Astrocyte (in vitro differentiated cells and primary cell): Measurements from ENCODE around the gene GOLGA5. TPM values are rescaled to one million over a fixed set of nuclear protein-coding genes. Genes with fewer than 3 reads are reported as not detected.

ENCODE experiments used
- DNase-seq: peaks from one replicate; pipeline ENCODE4 v3.0.0-alpha.2; 2010; ENCODE audit warnings: low read depth
- FAIRE-seq: peaks from 2 replicates; lab custom pipeline; 2011; peaks lifted over from hg19 to GRCh38; lab: Jason Lieb, UNC
- H2AFZ ChIP-seq: 2 replicates; pipeline ENCODE4 v1.6.0; 2012; ENCODE audit warnings: low read depth, low read length, inconsistent platforms
- H3K27ac ChIP-seq: 2 replicates; pipeline ENCODE4 v1.5.1; 2011; ENCODE audit warnings: low read depth, low read length, inconsistent platforms
- H3K27me3 ChIP-seq: 2 replicates; pipeline ENCODE4 v1.6.0; 2011; ENCODE audit warnings: low read length, inconsistent platforms; ENCODE audit not compliant: insufficient read depth
- H3K36me3 ChIP-seq: 2 replicates; pipeline ENCODE4 v1.5.1; 2011; ENCODE audit warnings: low read length, inconsistent platforms; ENCODE audit not compliant: insufficient read depth
- H3K4me1 ChIP-seq: 2 replicates; pipeline ENCODE4 v1.5.1; 2011; ENCODE audit warnings: low read length, inconsistent platforms; ENCODE audit not compliant: insufficient read depth
- H3K4me2 ChIP-seq: 2 replicates; pipeline ENCODE4 v1.6.0; 2012; ENCODE audit warnings: low read length, inconsistent platforms
- H3K4me3 ChIP-seq: 2 replicates; pipeline ENCODE4 v1.5.1; 2011; ENCODE audit warnings: low read depth, mild to moderate bottlenecking, low read length, inconsistent platforms; ENCODE audit not compliant: insufficient read depth
- H3K79me2 ChIP-seq: 2 replicates; pipeline ENCODE4 v1.6.0; 2012; ENCODE audit warnings: mild to moderate bottlenecking, low read length, inconsistent platforms; ENCODE audit not compliant: insufficient read depth
- H3K9ac ChIP-seq: 2 replicates; pipeline ENCODE4 v1.6.0; 2012; ENCODE audit warnings: mild to moderate bottlenecking, low read length, inconsistent platforms
- H3K9me3 ChIP-seq: 2 replicates; pipeline ENCODE4 v1.5.1; 2012; ENCODE audit warnings: low read depth, mild to moderate bottlenecking, low read length, inconsistent platforms; ENCODE audit not compliant: insufficient read depth
- H4K20me1 ChIP-seq: 2 replicates; pipeline ENCODE4 v1.6.0; 2012; ENCODE audit warnings: low read length, inconsistent platforms; ENCODE audit not compliant: insufficient read depth
- H3K27ac Mint-ChIP-seq: one replicate; pipeline ENCODE4 v1.8.0; 2021; ENCODE audit warnings: mild to moderate bottlenecking, mixed read lengths; ENCODE audit not compliant: unreplicated experiment
- H3K27me3 Mint-ChIP-seq: one replicate; pipeline ENCODE4 v1.8.0; 2021; ENCODE audit warnings: low read depth, mixed read lengths; ENCODE audit not compliant: unreplicated experiment
- H3K36me3 Mint-ChIP-seq: one replicate; pipeline ENCODE4 v1.8.0; 2021; ENCODE audit warnings: low read depth, mixed read lengths; ENCODE audit not compliant: unreplicated experiment
- H3K4me1 Mint-ChIP-seq: one replicate; pipeline ENCODE4 v1.8.0; 2021; ENCODE audit warnings: low read depth, mixed read lengths; ENCODE audit not compliant: unreplicated experiment
- H3K4me3 Mint-ChIP-seq: one replicate; pipeline ENCODE4 v1.8.0; 2021; ENCODE audit warnings: mild to moderate bottlenecking, moderate library complexity, mixed read lengths; ENCODE audit not compliant: unreplicated experiment
- H3K9me3 Mint-ChIP-seq: one replicate; pipeline ENCODE4 v1.8.0; 2021; ENCODE audit warnings: mild to moderate bottlenecking, mixed read lengths; ENCODE audit not compliant: unreplicated experiment
- CTCF ChIP-seq: IDR thresholded peaks from 2 replicates; pipeline ENCODE4 v1.5.1; 2011; ENCODE audit warnings: low read depth, mild to moderate bottlenecking, inconsistent platforms, low read length, moderate library complexity; ENCODE audit not compliant: insufficient read depth
- EZH2 ChIP-seq: IDR thresholded peaks from 2 replicates; pipeline ENCODE4 v1.6.1; 2012; ENCODE audit warnings: mild to moderate bottlenecking, low read length, inconsistent platforms; ENCODE audit not compliant: insufficient read depth
- total RNA-seq: library from RNA; stranded (reverse); gene quantifications from 2 replicates; pipeline ENCODE4 v1.2.1, GENCODE V29; 2021

GOLGA5 gene
- total RNA-seq, 1 donor from 2014 or later: 43.1 TPM

- peaks cover 4% of the 10 kb centered on the region for H3K4me1 Mint-ChIP-seq
- Histone ChIP-seq H3K79me2 (no peaks in the 10 kb centered on the region), H2AFZ (no peak overlapping the region), H3K4me3 (no peak overlapping the region), H3K27ac (no peak overlapping the region), H3K9ac (no peak overlapping the region), H4K20me1 (peaks cover 15% of the 10 kb centered on the region), H3K4me2 (no peak overlapping the region), H3K9me3 (no peaks in the 10 kb centered on the region), H3K36me3 (peaks cover 63% of the 10 kb centered on the region), H3K4me1 (no peaks in the 10 kb centered on the region), H3K27me3 (no peaks in the 10 kb centered on the region)
- no peak for TF ChIP-seq CTCF
- TF ChIP-seq EZH2: no peak
- FAIRE-seq (no peak), DNase-seq (no peak)
- H3K27me3 Mint-ChIP-seq: no peaks in the 10 kb centered on the region
- no peaks in the 10 kb centered on the region for H3K9me3 Mint-ChIP-seq
- H3K36me3 Mint-ChIP-seq: peaks cover 16% of the 10 kb centered on the region
- no peak overlapping the region for H3K4me3 Mint-ChIP-seq
- H3K27ac Mint-ChIP-seq: no peak overlapping the region
These were observed 36.8 kb downstream of the GOLGA5 start for GRCh38 chr14:92830902-92831301.

- H2AFZ ChIP-seq: no peak overlapping the region
- DNase-seq (no peak), FAIRE-seq (no peak)
- no peak for TF ChIP-seq CTCF
- no peak for TF ChIP-seq EZH2
- peaks cover 4% of the 10 kb centered on the region for H3K4me1 Mint-ChIP-seq
- H3K27ac Mint-ChIP-seq: no peak overlapping the region
- no peaks in the 10 kb centered on the region for H3K4me1 ChIP-seq
- H4K20me1 ChIP-seq: peaks cover 15% of the 10 kb centered on the region
- no peak overlapping the region for H3K27ac ChIP-seq
- peaks cover 15% of the 10 kb centered on the region for H3K36me3 Mint-ChIP-seq
- H3K9ac ChIP-seq: no peak overlapping the region
- H3K9me3 Mint-ChIP-seq: no peaks in the 10 kb centered on the region
- H3K36me3 ChIP-seq: peaks cover 57% of the 10 kb centered on the region
- no peaks in the 10 kb centered on the region for H3K27me3 Mint-ChIP-seq
- no peaks in the 10 kb centered on the region for H3K27me3 ChIP-seq
- H3K4me2 ChIP-seq: no peak overlapping the region
- H3K4me3 Mint-ChIP-seq: no peak overlapping the region
- no peak overlapping the region for H3K4me3 ChIP-seq
- H3K79me2 ChIP-seq: no peaks in the 10 kb centered on the region
- H3K9me3 ChIP-seq: no peaks in the 10 kb centered on the region
These were observed 38.1 kb downstream of the GOLGA5 start for GRCh38 chr14:92832137-92832700.

- H3K9ac ChIP-seq: no peak overlapping the region
- Mint-ChIP-seq H3K36me3 (peaks cover 15% of the 10 kb centered on the region), H3K4me1 (peaks cover 8% of the 10 kb centered on the region), H3K4me3 (no peak overlapping the region), H3K9me3 (no peaks in the 10 kb centered on the region), H3K27ac (no peak overlapping the region), H3K27me3 (no peaks in the 10 kb centered on the region)
- no peak overlapping the region for H3K4me2 ChIP-seq
- no peak for DNase-seq
- no peaks in the 10 kb centered on the region for H4K20me1 ChIP-seq
- H3K27ac ChIP-seq: no peak overlapping the region
- H3K4me3 ChIP-seq: no peak overlapping the region
- TF ChIP-seq EZH2 (no peak), CTCF (no peak)
- FAIRE-seq: no peak
- no peaks in the 10 kb centered on the region for H3K27me3 ChIP-seq
- no peak overlapping the region for H2AFZ ChIP-seq
- H3K4me1 ChIP-seq: peaks cover 5% of the 10 kb centered on the region
- H3K36me3 ChIP-seq: peaks cover 28% of the 10 kb centered on the region
- H3K79me2 ChIP-seq: no peaks in the 10 kb centered on the region
- H3K9me3 ChIP-seq: no peaks in the 10 kb centered on the region
These were observed 47.8 kb downstream of the GOLGA5 start for GRCh38 chr14:92841930-92842329.
